ENCODE results near the gene SLC27A2.

SLC27A2 gene

GRCh38 chr15:50277370-50277769, 95.4 kb downstream of the SLC27A2 start:
- no peak for DNase-seq (ENCODE audit: low read depth)

DNA sequence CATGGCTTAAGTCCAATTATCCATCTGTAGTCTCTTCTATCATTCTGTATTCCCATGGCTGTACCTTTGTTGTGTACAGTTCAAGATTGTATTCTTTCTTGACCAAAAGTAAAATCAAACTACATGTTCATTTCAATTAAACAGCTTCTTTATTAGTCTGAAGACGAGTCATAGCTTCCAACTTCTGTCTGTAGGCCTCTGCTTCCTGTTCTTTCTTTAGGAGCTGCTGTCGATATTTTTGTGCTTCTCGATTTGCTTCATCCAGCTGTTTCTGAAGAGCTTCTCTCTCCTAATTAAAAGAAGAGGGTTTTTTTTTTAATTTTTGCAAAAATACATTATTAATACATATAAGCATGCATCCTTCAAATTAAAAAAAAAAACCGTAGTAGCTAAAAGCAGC, 96.5 kb downstream of the SLC27A2 start:
- DNase-seq (ENCODE audit: low read depth): no peak

DNA sequence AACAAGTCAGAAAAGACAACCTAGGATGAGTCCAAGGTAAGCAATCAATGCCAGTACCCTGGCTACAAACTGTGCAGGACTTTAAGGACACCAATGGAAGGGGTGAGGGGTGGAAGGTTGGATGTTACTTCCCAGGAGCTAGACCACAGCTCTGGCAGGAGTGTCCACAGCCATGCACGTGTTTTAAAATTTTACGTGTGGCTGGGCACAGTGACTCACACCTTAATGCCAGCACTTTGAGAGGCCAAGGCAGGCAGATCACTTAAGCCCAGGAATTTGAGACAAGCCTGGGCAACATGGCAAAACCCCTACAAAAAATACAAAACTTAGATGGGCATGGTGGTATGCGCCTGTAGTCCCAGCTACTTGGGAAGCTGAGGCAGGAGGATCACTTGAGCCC, 98.3 kb downstream of the SLC27A2 start:
- no peak for DNase-seq (ENCODE audit: low read depth)

GRCh38 chr15:50281427-50281826, 99.4 kb downstream of the SLC27A2 start:
- no peak for DNase-seq (ENCODE audit: low read depth)
